Gastrocnemius medialis (tissue), 4 donors: ENCODE results near the gene MEOX2. TPM values are rescaled to one million over a fixed set of nuclear protein-coding genes. Genes with fewer than 3 reads are reported as not detected.

Source experiments
- ATAC-seq, 2 donors: fragments of 150-250 bp; one replicate each; pipeline ENCODE4 v1.9.1; 2016
- DNase-seq, 2 donors: peaks; one replicate each; pipeline ENCODE4 v3.0.0-alpha.2; 2019
- H3K27ac ChIP-seq, 4 donors: fragments of 200-600 bp; sonication (generic); 1 replicate in 1 of 4; 2 replicates in 3 of 4; pipeline ENCODE4 v1.5.1; 2016 to 2018; ENCODE audit warnings: mild to moderate bottlenecking in 2 of 4, moderate library complexity in 1 of 4
- H3K27me3 ChIP-seq, 3 donors: fragments of 200-600 bp; sonication (generic) in 2 of 3; 1 replicate in 1 of 3; 2 replicates in 2 of 3; pipeline versions ENCODE4 v1.5.1 to v1.6.0; 2016 to 2019; ENCODE audit warnings: mild to moderate bottlenecking in 1 of 3, moderate library complexity in 1 of 3
- H3K36me3 ChIP-seq, 2 donors: fragments of 200-600 bp; sonication (generic) in 1 of 2; one replicate each; pipeline ENCODE4 v1.5.1; 2017 to 2018
- H3K4me1 ChIP-seq, 2 donors: fragments of 200-600 bp; sonication (generic) in 1 of 2; one replicate each; pipeline ENCODE4 v1.5.1; 2016 to 2017; ENCODE audit warnings: mild to moderate bottlenecking in 2 of 2
- H3K4me3 ChIP-seq, 4 donors: fragments of 200-600 bp; sonication (generic) in 3 of 4; 1 replicate in 1 of 4; 2 replicates in 3 of 4; pipeline ENCODE4 v1.5.1; 2016 to 2019; ENCODE audit warnings: mild to moderate bottlenecking in 2 of 4
- H3K9me3 ChIP-seq, 3 donors: fragments of 200-600 bp; sonication (generic) in 2 of 3; 1 replicate in 1 of 3; 2 replicates in 2 of 3; pipeline ENCODE4 v1.5.1; 2016 to 2019
- POLR2A ChIP-seq, 2 donors: fragments of 450-650 bp; IDR thresholded peaks; one replicate each; pipeline ENCODE4 v1.6.1; 2017; ENCODE audit warnings: antibody characterized with exemption in 2 of 2, mild to moderate bottlenecking in 2 of 2, moderate library complexity in 2 of 2
- in situ Hi-C, 4 donors: fragments of 200-750 bp; cut with MboI; loops; one replicate each; pipeline versions ENCODE4 v1.15.0 to v1.8.0; 2017; ENCODE audit warnings: low sequenced_read_pairs in 4 of 4
- intact Hi-C: fragments of 100-400 bp; cut with DNase I; formaldehyde crosslinking; loops from one replicate; pipeline ENCODE4 v1.15.1; 2023; ENCODE audit warnings: low total_unique reads
- total RNA-seq, 4 donors: library from RNA; depleted of rRNA; stranded (reverse); fragments of >200 nt; gene quantifications; one replicate each; pipeline versions ENCODE4 v1.1.0 to v1.2.3, GENCODE V29; 2016
- TF ChIP-seq, protein P1 (sequence below), 5 experiments: fragments of 450-650 bp in 3 of 5; fragments of 200-600 bp in 2 of 5; sonication (generic) in 2 of 5; IDR thresholded peaks in 4 of 5; conservative IDR thresholded peaks in 1 of 5; 1 replicate in 4 of 5; 2 replicates in 1 of 5; pipeline ENCODE4 v1.5.1; 2016 to 2019; ENCODE audit warnings: antibody characterized with exemption in 5 of 5, mild to moderate bottlenecking in 3 of 5, moderate library complexity in 3 of 5

MEOX2 gene
- total RNA-seq, 4 donors from 2014 or later: 4.3 to 16.2 (median 7.3) TPM

DNA sequence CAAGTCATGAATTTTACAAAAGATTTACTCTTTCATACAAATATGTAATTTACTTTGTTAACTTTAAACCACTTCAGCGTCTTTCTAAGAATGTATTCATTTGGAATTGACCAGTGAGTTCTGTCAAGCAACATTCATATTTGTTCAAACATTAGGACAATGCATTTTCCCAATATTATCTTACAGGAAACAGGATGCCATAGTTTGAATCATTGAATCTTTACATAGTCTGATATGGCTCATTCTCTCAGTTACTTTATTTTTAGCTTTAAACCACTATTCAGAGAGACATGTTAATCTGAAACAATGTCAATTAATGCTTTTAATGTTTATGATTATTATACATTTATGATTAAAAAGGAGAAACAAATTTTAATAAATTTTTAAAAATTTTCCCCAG is 21.1 kb upstream of the MEOX2 start:
- no peak overlapping the region for H3K27ac ChIP-seq
- in situ Hi-C loops: loop anchor here in 2 of 4 donors (25.0 kb wide), 1 partner anchor 395 kb away; no protein-coding TSS in a partner anchor
- H3K27me3 ChIP-seq: no peaks in the 10 kb centered on the region
- DNase-seq: no peak
- no peak for ATAC-seq
- intact Hi-C loops: no loop called here
- no peaks in the 10 kb centered on the region for H3K36me3 ChIP-seq
- H3K9me3 ChIP-seq: no peaks in the 10 kb centered on the region
- H3K4me3 ChIP-seq: no peak overlapping the region
- TF ChIP-seq POLR2A (IDR thresholded peaks at IDR 0.05): no peak
- TF ChIP-seq, protein P1, sequence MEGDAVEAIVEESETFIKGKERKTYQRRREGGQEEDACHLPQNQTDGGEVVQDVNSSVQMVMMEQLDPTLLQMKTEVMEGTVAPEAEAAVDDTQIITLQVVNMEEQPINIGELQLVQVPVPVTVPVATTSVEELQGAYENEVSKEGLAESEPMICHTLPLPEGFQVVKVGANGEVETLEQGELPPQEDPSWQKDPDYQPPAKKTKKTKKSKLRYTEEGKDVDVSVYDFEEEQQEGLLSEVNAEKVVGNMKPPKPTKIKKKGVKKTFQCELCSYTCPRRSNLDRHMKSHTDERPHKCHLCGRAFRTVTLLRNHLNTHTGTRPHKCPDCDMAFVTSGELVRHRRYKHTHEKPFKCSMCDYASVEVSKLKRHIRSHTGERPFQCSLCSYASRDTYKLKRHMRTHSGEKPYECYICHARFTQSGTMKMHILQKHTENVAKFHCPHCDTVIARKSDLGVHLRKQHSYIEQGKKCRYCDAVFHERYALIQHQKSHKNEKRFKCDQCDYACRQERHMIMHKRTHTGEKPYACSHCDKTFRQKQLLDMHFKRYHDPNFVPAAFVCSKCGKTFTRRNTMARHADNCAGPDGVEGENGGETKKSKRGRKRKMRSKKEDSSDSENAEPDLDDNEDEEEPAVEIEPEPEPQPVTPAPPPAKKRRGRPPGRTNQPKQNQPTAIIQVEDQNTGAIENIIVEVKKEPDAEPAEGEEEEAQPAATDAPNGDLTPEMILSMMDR (IDR thresholded peaks at IDR 0.05 in 4 of 5, conservative IDR thresholded peaks at IDR 0.05 in 1 of 5): no peak
- no peaks in the 10 kb centered on the region for H3K4me1 ChIP-seq

DNA sequence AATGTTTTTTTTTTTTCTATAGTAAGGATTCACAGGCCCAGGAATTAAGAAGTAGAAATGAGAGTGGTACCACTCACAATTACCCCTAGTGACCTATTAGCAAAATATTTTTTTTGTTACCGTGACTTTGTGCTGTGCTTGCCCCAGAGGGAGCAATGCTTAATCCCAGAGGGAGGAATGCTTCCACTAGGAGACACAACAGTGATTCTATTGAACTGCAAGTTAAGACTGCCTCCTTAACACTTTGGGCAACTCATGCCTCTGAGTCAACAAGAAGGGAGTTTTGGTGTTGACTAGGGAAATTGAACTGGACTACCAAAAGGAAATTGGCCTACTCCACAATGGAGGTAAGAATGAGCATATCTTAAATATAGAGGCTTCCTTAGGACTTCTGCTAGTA is 17.2 kb upstream of the MEOX2 start:
- Histone ChIP-seq H3K4me3 (no peak overlapping the region), H3K36me3 (no peaks in the 10 kb centered on the region), H3K27ac (no peak overlapping the region), H3K27me3 (no peaks in the 10 kb centered on the region), H3K9me3 (no peaks in the 10 kb centered on the region), H3K4me1 (no peaks in the 10 kb centered on the region)
- intact Hi-C loops: no loop called here
- no peak for DNase-seq
- TF ChIP-seq, protein P1 (IDR thresholded peaks at IDR 0.05 in 4 of 5, conservative IDR thresholded peaks at IDR 0.05 in 1 of 5): no peak
- TF ChIP-seq POLR2A (IDR thresholded peaks at IDR 0.05): no peak
- ATAC-seq: no peak
- in situ Hi-C loops: loop anchor here in 2 of 4 donors (25.0 kb wide), 1 partner anchor 391 kb away; no protein-coding TSS in a partner anchor

DNA sequence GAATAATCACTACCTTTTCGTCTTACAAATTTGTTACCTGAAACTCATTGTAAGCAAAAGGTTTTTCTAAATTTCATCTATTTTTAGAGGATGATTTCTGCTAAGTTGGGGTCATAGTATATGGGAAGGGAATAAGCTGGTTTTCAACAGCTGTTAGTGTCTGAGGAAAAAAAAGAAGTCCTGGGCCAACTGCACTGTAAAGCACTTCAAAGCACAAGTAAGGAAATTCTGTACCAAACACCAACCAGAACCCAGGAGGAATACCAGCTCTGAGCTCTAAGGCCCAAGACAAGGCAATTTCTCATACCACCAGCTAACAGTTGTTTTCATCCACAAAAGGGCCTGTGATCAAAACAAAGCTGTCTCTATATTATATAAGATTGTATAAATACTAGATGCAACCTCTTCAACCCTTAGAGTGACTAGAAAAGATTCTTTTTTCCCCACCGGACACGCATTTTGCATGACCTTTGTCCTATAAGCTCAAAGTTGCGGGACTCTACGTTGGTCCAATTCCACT is 6.1 kb upstream of the MEOX2 start:
- Histone ChIP-seq H3K27me3 (peaks cover 2 to 10% (median 7%) of the 10 kb centered on the region in 3 donors), H3K9me3 (no peaks in the 10 kb centered on the region), H3K4me1 (no peaks in the 10 kb centered on the region), H3K4me3 (peak overlapping the region in 2 of 4 donors; percentile 7 to 15), H3K36me3 (no peaks in the 10 kb centered on the region), H3K27ac (peak overlapping the region; percentile 32 to 86 (median 84))
- intact Hi-C loops (no loop called here), in situ Hi-C loops (loop anchor here in 1 of 4 donors (25.0 kb wide), 1 partner anchor 370 kb away; no protein-coding TSS in a partner anchor)
- TF ChIP-seq POLR2A (IDR thresholded peaks at IDR 0.05): no peak
- TF ChIP-seq, protein P1 (IDR thresholded peaks at IDR 0.05 in 4 of 5, conservative IDR thresholded peaks at IDR 0.05 in 1 of 5): no peak
- no peak for ATAC-seq
- no peak for DNase-seq

DNA sequence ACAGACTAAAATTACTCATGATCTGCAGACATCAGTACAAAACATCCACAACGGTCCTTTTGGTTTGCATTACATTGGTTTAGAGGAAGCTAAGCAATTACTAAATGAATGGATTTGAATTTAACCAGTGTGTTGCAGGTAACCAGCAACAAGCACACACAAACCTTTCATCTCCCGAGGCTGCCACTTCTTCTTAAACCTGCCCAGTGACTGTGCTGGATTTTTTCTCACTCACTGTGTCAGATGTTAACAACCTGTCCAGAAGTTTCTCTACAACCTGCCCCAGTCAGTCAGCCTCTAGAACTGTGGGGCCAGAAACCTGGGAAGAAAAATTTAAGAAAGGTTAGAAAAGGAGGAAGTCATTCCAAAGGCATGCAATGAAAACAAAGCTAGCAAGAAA is 2.4 kb upstream of the MEOX2 start:
- TF ChIP-seq, protein P1 (IDR thresholded peaks at IDR 0.05 in 4 of 5, conservative IDR thresholded peaks at IDR 0.05 in 1 of 5): no peak
- no peak for TF ChIP-seq POLR2A (IDR thresholded peaks at IDR 0.05)
- H3K36me3 ChIP-seq: no peaks in the 10 kb centered on the region
- peaks cover 8 to 42% (median 41%) of the 10 kb centered on the region in 3 donors for H3K27me3 ChIP-seq
- intact Hi-C loops (loop anchor here (5.0 kb wide), 1 partner anchor 132 kb away; no protein-coding TSS in a partner anchor), in situ Hi-C loops (loop anchor here in 2 of 4 donors (10.0 to 25.0 kb wide), 2 partner anchors 373 to 376 kb away; no protein-coding TSS in a partner anchor)
- H3K27ac ChIP-seq: peak overlapping the region; percentile 83 to 86 (median 84)
- no peaks in the 10 kb centered on the region for H3K9me3 ChIP-seq
- H3K4me3 ChIP-seq: peak overlapping the region; percentile 58 to 70 (median 64)
- no peak for ATAC-seq
- DNase-seq: no peak
- H3K4me1 ChIP-seq: no peaks in the 10 kb centered on the region
